Measurements from ENCODE around the gene MEGF11.

DNA sequence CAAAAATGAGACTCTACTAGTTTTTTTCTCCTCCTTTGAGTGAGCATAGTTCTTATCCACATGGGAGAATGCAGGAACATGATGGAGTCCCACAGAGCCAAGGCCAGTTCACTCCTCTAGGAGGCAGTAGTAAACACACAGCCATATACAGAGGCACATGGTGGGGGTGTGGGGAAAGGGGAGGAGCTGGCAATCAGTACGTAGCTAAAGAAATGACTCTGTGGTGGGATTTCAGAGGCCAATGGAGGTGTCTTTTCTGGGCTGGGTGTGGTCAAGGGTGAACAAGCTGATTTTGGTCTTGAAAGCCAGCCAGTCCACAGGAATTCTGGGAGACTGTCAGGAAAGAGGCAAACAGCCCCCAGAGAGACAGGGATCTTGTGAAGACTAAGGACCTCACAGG, 390.9 kb downstream of the MEGF11 start:
- TF ChIP-seq EP300 (IDR thresholded peaks at IDR 0.05) (no peak), POLR2AphosphoS5 (IDR thresholded peaks at IDR 0.05) (peak in 1 of 3 donors; percentile 6), POLR2A (IDR thresholded peaks at IDR 0.05) (no peak)
- TF ChIP-seq, protein P1, sequence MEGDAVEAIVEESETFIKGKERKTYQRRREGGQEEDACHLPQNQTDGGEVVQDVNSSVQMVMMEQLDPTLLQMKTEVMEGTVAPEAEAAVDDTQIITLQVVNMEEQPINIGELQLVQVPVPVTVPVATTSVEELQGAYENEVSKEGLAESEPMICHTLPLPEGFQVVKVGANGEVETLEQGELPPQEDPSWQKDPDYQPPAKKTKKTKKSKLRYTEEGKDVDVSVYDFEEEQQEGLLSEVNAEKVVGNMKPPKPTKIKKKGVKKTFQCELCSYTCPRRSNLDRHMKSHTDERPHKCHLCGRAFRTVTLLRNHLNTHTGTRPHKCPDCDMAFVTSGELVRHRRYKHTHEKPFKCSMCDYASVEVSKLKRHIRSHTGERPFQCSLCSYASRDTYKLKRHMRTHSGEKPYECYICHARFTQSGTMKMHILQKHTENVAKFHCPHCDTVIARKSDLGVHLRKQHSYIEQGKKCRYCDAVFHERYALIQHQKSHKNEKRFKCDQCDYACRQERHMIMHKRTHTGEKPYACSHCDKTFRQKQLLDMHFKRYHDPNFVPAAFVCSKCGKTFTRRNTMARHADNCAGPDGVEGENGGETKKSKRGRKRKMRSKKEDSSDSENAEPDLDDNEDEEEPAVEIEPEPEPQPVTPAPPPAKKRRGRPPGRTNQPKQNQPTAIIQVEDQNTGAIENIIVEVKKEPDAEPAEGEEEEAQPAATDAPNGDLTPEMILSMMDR (IDR thresholded peaks at IDR 0.05) = peak in 3 of 7 experiments; percentile 11 to 18 (median 17)
